GM19397 (cell line): ENCODE measurements around the gene SLC12A6.
"Not testable (repeated sequence)": the region's sequence is repeated elsewhere in the genome, so short reads cannot be mapped to it uniquely, and the experiment has no call there.

ENCODE experiments used
- ATAC-seq: cut with Tn5 transposase; IDR thresholded peaks from one replicate; pipeline ENCODE4 v1.9.1; 2021; ENCODE audit warnings: mild to moderate bottlenecking, moderate library complexity; ENCODE audit not compliant: unreplicated experiment

The SLC12A6 gene

DNA sequence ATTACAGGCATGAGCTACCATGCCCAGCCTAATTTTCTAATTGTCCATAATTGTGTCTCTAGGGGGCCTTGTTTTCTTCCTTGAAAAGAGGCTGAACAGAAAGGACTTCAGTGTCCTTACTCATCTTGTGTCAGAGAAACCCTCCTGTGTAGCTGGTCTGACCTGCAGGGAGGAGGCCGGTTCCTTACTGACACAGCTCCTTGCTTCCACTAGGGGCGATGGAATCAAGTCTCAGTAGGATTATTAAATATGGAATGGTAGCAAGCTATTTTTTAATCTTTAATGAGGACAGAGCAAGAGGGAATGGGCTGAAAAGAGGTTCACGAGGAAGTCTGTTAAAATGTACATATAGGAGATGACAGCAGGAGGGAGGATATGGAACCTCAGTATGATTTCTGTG, 20.8 kb upstream of the SLC12A6 start:
- no peak for ATAC-seq

DNA sequence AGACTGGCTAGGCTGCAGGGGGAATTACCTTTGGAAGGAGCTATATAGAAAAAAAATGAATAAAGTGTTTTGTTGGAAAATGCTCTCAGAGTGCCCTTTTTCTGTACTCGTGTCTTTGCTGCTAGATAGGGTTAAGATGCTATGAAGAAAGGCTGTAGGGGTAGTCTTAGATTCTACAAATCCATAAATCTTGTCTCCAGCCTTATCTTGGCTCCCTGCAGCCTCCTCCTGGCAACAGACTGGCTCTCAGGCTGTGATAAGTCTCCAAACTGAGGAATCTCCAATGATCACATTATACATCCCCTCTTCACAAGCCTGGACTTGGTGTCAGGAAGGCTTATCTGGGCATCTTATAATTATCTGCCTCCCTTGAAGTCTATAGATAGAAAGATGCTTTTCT, 20.1 kb upstream of the SLC12A6 start:
- no peak for ATAC-seq

DNA sequence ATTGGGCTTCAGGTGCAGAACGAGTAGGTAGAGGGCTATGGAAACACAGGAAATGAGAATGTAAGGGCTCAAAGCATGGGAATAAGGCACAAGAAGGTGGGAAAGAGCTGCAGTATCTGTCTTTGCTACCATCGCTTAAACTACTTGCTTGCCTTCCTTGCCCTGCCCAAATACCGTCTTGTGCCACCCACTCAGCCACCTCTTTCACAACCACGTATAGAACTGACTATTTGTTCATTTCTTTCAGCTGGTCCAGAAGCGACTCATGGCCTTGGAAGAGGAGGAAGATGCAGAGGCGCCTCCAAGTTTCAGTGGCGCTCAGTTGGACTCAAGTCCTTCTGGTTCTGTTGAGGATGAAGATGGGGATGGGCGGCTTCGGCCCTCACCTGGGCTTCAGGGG, 17.7 kb upstream of the SLC12A6 start:
- ATAC-seq: no peak

DNA sequence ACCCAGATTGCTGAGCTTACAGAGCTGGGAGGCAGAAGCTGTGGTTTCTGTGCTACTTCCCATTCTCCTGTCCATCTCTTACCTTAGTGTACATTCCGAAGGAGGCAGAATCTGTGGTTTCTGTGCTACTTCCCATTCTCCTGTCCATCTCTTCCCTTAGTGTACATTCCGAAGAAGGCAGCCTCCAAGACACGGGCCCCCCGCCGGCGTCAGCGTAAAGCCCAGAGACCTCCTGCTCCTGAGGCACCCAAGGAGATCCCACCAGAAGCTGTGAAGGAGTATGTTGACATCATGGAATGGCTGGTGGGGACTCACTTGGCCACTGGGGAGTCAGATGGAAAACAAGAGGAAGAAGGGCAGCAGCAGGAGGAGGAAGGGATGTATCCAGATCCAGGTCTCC, 16.7 kb upstream of the SLC12A6 start:
- ATAC-seq: no peak

DNA sequence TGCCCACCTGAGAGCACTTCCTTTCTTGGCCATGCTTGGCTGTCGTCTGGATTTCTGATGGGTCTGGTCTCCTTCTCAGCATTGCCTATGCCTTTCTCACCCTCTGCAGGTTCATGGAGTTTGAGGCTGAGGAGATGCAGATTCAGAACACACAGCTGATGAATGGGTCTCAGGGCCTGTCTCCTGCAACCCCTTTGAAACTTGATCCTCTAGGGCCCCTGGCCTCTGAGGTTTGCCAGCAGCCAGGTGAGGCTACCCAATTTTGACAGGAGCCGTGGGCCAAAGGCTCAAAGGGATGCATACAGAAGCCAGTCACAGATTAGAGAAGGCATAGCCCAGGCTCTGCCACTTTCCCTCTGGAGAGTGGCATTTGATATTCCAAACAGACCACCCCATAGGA, 16.0 kb upstream of the SLC12A6 start:
- no peak for ATAC-seq

DNA sequence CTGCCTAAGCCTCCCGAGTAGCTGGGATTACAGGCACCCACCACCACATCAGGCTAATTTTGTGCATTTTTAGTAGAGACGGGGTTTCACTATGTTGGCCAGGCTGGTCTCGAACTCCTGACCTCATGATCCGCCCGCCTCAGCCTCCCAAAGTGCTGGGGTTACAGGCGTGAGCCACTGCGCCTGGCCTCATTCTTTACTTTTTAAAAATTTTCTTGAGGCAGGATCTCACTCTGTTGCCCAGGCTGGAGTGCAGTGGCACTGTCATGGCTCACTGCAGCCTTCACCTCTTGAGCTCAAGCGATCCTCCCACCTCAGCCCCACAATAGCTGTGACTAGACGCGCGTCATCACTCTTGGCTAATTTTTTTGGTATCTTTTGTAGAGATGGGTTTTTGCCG, 15.4 kb upstream of the SLC12A6 start:
- not testable (repeated sequence) for ATAC-seq

DNA sequence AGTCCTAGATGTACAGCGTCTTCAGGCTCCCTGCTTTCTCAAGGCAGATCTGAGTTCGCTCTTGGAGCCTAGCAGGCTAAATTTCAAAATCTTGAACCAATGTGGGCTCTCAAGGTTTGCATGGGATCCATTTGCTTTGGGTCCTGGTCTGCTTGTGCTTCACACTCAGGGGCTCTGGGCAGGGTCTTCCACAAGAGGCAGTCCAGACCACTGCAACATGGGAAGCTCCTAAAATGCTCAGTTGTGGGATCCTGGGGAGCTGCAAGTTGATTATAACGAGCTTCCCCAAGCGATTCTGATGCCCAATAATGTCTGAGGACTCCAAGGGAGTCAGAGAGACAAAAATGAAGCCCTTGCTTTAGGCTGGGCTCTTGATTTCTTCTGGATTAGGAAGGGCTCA, 12.2 kb upstream of the SLC12A6 start:
- ATAC-seq: no peak

DNA sequence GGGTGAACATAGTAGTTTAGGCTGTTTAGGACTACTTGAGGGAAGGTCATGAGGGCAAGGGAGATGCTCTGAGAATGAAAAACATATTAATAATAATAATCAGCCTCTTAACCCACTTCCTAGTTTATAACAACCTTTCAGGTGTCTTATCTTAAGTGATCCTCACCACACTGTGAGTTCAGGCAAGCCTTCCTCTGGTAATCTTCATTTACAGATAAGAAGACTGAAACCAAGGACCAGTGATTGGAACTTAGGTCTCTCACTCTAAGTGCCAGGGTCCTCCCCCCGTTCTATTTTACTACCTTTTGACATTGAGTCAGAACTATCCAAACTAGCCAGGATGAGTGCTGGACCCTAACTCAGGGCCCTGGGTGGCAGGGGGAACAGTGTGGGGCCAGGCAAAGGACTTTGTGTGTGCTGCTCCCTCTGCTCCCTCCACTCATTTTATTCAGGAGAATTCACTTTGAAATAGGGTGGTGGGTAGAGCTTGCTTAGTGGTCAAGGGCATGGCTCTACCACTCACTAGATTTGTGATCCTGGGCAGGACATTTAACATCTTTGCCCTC, 11.2 kb upstream of the SLC12A6 start:
- ATAC-seq: no peak

DNA sequence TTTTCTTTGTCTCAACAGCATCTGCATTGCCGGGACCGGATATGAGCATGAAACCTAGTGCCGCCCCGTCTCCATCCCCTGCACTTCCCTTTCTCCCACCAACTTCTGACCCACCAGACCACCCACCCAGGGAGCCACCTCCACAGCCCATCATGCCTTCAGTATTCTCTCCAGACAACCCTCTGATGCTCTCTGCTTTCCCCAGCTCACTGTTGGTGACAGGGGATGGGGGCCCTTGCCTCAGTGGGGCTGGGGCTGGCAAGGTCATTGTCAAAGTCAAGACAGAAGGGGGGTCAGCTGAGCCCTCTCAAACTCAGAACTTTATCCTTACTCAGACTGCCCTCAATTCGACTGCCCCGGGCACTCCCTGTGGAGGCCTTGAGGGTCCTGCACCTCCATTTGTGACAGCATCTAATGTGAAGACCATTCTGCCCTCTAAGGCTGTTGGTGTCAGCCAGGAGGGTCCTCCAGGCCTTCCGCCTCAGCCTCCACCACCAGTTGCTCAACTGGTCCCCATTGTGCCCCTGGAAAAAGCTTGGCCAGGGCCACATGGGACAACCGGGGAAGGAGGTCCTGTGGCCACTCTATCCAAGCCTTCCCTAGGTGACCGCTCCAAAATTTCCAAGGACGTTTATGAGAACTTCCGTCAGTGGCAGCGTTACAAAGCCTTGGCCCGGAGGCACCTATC, 10.5 kb upstream of the SLC12A6 start:
- ATAC-seq: no peak

DNA sequence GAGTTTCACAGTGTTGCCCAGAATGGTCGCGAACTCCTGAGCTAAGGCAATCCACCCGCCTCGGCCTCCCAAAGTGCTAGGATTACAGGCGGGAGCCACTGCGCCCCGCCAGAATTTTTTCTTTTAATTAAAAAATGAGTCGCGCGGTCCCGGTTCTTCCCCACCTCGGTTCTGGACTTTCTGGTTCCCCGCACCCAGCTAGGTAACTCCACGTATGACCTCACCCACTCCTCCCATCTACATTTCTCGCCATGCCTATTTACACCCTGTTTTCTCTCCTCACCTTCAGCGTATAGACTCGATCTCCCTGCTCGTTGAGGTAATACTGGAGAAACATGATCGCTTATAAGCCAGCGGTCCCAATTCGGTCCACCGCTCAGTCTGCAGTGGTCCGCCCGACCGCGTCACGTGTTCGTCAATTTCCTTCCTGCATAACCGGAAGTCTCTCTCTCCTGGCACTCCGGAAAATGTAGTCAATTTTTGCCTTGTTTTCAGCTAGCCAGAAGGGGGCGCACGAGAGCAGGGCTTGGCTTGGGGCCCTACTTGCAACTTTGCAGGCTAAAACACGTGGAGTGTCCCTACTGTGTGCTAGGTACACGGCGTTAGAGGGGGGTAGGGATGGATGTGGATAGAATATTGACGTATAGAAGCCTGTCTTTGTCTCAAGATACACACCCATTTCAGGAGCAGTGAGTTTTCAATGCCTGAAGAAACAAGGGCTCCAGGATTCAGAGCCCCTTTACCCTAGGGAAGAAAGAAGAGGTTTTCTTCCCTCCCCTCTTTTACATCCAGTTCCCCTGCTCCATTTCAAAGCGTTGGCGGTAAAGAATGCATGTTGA, 5.4 kb upstream of the SLC12A6 start, which contains the start of the genes NOP10 and NUTM1:
Gene NOP10, minus strand, starts transcription at position 400 of the 839 bp plus-strand sequence. Its CDS starts 63 bp downstream, at position 337.
Gene NUTM1, plus strand, starts transcription at position 579 of the 839 bp plus-strand sequence. CDS start 382 bp downstream, outside the sequence.
- peak; percentile 84 for ATAC-seq

DNA sequence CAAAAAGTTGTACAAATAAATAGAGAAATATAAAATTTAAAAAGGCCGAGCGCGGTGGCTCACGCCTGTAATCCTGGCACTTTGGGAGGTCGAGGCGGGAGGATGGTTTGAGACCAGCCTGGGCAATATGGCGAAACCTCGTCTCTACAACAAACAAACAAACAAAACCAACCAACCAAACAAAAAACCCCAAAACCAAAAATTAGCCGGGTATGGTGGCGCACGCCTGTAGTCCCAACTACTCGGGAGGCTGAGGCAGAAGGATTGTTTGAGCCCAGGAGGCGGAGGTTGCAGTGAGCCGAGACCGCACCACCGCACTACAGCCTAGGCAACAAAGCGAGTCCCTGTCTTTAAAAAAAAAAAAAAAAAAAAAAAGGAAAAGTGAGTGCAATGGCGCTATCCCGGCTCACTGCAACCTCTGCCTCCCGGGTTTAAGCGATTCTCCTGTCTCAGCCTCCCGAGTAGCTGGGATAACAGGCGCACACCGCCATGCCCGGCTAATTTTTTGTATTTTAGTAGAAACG, 4.7 kb upstream of the SLC12A6 start:
- ATAC-seq: not testable (repeated sequence)

DNA sequence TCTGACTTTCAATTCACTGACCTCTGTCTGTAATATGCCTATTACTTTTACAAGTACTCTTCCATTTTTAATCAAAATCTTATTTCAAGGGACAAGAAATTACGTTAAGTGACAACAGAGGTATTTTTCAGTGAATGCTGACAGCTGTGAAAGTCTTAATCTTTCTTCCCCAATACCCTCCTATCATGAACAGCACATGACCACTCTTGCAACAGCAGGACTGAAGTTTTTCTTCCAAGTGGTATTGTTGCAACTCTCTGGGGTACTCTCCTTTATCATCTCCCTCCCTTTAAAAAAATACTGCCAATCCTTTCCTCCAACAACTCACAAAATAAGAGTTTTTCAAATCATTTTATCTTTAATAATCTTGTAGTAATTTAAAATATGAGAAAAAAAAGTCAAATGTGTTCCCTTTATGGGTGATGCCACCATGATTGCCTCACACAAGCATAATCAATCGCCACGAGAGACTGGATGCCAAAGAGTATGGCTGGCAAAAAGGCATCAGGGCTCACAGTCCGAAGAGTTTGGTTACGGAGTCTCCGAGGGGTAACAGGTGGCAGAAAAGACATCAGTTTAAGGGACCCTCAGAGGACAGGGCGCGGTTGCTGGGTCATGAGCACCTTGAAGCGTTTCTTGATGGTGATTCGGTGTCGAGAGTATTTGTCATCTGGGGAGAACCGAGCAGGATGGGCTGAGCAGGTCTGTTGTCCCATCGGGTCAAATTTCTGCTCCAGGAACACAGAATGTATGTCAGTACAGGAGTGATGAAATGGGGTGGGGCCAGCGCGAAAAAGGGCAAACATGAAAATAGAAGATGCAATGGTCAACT, 4.0 kb upstream of the SLC12A6 start:
- ATAC-seq: no peak

DNA sequence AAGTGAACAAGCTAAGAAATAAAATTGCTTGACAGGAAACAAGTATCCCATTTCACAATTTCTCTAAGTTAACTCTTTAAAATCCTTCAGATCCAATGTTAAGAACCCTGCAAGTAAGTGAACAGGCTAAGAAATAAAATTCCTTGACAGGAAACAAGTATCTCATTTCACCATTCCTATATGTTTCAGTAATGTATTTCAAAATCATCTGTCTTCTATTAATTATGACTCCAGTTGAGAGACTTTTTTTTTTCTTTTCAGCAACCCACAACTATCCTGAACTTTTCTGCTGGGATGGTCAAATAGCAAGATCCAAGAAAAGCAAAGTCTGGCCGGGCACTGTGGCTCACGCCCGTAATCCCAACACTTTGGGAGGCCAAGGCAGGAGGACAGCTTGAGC, 2.4 kb upstream of the SLC12A6 start:
- no peak for ATAC-seq

DNA sequence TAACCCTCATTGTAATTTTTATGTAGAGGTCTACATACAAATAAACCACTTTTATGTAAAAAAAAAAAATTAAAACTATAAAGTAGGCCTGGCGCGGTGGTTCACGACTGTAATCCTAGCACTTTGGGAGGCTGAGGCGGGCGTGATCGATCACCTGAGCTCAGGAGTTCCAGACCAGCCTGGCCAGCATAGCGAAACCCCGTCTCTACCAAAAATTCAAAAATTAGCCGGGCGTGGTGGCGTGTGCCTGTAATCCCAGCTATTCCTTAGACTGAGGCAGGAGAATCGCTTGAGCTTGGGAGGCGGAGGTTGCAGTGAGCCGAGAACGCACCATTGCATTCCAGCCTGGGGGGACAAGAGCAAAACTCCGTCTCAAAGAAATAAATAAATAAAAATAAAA, 766 bp upstream of the SLC12A6 start:
- ATAC-seq: no peak

DNA sequence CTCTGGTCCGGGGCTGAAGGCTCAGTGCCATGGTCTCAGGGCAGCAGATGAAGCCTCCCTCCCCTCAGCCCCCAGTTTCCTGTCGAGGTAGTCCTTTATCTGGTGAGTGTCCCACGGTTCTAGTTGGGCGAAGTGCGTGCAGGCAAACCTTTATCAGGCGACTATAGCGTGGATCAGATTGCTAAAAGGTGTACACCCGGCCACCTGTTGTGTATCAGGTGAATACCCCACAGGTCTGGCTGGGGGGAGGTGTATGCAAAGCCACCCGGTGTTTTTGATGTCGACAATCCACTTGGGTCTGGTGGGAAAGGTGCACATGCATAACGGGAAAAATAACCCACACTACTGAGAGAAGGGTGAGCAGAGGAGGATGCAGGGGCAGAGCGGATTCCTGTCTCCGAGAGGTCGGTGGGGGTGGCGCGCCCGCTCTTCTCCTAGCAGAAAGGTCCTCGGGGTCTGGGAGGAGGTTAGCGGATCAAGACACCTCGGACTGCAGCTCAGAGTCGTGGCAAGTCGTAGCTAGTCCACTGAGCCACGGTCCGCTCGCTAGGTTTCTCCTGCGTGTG, 507 bp downstream of the SLC12A6 start:
- peak; percentile 0 for ATAC-seq

DNA sequence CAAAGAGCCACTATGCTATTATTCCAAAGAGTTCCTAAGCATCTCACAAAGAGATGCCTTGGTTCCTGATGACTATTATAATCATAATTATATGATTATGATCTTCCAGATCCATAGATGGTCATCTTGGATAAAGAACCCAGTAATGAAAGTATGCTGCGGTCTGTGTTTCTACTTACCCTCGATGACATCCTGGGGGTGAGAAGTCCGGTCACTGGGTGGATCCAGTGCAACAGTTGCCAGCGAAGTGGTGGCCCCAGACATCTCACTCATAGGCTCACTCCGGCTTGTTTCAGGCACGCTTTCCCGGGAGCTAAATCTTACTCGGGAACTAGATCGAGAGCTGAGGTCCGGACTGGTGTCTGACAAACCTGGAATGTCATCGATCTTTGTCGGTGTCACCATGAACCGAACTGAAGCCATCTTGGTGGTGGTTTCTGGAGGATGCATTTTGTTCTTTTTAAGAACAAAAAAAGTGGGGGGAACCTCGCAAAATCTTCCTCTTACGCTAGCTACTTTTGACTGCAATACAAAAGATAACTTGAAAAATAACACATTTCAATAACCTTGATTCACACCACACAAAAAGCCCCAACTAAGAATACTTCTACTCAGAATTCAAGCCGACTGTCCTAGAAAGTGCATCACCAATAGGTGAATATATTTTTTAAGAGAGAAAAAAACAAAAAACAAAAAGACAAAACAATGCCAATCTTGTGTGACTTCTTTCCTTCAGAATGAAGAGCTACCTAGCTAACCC, 1.2 kb downstream of the SLC12A6 start:
- no peak for ATAC-seq

DNA sequence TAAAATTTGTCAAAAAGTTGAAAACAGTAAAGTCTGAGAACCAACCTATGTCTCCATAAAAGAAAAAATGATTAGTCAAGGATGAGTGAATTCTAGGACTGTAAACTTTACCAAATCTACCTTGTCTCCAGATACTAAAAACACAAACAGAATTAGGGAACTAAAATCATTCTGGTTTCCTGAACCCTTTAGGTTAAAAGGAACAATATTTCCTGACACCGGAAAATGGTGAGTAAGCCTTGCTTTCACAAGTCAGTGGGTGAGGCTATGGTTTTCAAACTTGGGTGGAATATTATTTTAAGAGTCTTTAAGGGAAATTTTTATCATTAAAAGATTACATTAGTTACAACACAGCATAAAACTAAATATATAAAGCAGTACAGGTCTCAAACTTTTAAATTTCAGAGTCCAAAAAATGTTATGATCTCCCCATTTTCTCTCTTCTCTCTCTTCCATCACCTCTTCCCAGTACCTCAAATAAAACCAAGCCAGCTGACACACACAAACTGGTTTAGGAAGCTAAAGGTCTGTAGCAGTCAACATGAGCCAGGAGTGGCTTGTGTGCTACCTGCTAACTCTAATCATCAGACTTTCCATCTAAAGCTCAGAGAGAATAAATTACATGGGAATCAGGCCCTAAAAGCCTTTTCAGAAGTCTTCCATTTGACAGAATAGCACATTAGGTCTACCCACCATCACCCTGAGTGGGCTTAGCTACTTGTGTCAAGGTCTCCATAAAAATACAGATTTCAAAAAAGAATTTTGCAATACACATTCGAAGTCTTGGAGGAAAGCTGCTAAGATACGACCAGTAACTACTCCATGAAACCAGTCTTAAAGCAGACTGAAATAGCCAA, 2.2 kb downstream of the SLC12A6 start:
- no peak for ATAC-seq

DNA sequence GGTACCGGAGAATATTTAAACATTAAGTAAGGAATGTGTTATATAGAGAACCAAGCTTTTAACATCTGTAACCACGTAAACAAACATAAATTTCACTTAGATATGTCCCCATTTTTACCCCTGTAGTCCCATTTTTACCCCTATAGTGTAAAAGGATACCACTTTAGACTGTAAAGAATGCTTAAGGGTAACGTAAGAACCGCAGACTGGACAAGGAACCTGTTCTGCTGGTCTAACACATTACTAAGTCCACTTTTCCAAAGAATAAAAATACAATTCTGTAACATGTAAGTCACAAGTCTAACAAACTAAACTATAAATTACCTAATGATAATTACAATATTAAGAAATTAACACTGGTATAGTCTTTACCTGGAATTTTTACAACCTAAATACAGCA, 2.9 kb downstream of the SLC12A6 start:
- no peak for ATAC-seq
